Calu3 (cell line): ENCODE data around the gene HDAC4. TPM values are rescaled to one million over a fixed set of nuclear protein-coding genes. Genes with fewer than 3 reads are reported as not detected.

Experiments used
- BruUV-seq: library from RNA; stranded (reverse); fragments of 400-500 nt; replicated peaks from 2 replicates; lab custom pipeline; 2021; lab: Mats Ljungman, UMichigan
- CTCF ChIA-PET: fragments of 300-600 bp; sonication (Branson Sonifier 250); formaldehyde crosslinking; loops from one replicate; lab custom pipeline; 2022; ENCODE audit warnings: antibody characterized with exemption; lab: Charles Lee
- DNase-seq: peaks from one replicate; pipeline ENCODE4 v3.0.0; 2022
- H3K27ac Mint-ChIP-seq: one replicate; pipeline ENCODE4 v1.8.0; 2022; ENCODE audit warnings: mixed read lengths; ENCODE audit not compliant: unreplicated experiment
- H3K27me3 Mint-ChIP-seq: one replicate; pipeline ENCODE4 v1.8.0; 2022; ENCODE audit warnings: mixed read lengths; ENCODE audit not compliant: unreplicated experiment
- H3K36me3 Mint-ChIP-seq: one replicate; pipeline ENCODE4 v1.8.0; 2022; ENCODE audit warnings: mild to moderate bottlenecking, moderate library complexity, mixed read lengths; ENCODE audit not compliant: insufficient read depth, unreplicated experiment
- H3K4me1 Mint-ChIP-seq: one replicate; pipeline ENCODE4 v1.8.0; 2022; ENCODE audit warnings: mild to moderate bottlenecking, low read depth, mixed read lengths; ENCODE audit not compliant: unreplicated experiment
- H3K4me3 Mint-ChIP-seq: one replicate; pipeline ENCODE4 v1.8.0; 2022; ENCODE audit warnings: mild to moderate bottlenecking, low read depth, moderate library complexity, mixed read lengths; ENCODE audit not compliant: unreplicated experiment
- H3K9me3 Mint-ChIP-seq: one replicate; pipeline ENCODE4 v1.8.0; 2022; ENCODE audit warnings: low read depth, mixed read lengths; ENCODE audit not compliant: unreplicated experiment
- intact Hi-C: fragments of 100-400 bp; cut with micrococcal nuclease; formaldehyde crosslinking; loops from one replicate; pipeline ENCODE4 v1.10.0; 2022; ENCODE audit not compliant: unreplicated experiment
- total RNA-seq: library from RNA; stranded (reverse); gene quantifications from 2 replicates; pipeline ENCODE4 v1.2.3, GENCODE V29; 2022
- TF ChIP-seq, protein P1 (sequence below): fragments of 200-600 bp; IDR thresholded peaks from one replicate; pipeline ENCODE4 v1.8.0; 2022; ENCODE audit warnings: antibody characterized with exemption; ENCODE audit not compliant: unreplicated experiment

Gene HDAC4
- total RNA-seq, 1 experiment from 2014 or later, result 39.6 TPM

- intact Hi-C loops, result no loop called here
These were observed 194.0 kb downstream of the HDAC4 start for GRCh38 chr2:239206851-239207250.

DNA sequence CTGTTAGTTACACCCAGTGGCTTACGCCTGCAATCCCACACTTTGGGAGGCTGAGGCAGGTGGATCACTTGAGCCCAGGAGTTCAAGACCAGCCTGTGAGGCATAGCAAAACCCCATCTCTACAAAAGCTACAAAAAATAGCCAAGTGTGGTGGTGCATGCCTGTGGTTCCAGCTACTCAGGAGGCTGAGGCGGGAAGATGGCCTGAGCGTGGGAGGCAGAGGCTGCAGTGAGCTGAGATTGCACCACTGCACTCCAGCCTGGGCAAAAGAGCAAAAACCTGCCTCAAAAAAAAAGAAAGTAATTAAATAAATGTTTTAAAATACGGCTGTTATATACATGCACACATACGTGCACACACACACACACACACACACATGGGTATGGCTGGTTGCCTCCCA, 194.8 kb downstream of the HDAC4 start:
- Mint-ChIP-seq H3K27ac (no peak overlapping the region), H3K27me3 (no peaks in the 10 kb centered on the region), H3K4me3 (no peak overlapping the region), H3K36me3 (no peaks in the 10 kb centered on the region), H3K9me3 (no peaks in the 10 kb centered on the region), H3K4me1 (peaks cover 9% of the 10 kb centered on the region)
- no TSS peak for BruUV-seq
- DNase-seq, result no peak
- intact Hi-C loops, result no loop called here
- CTCF ChIA-PET, result interaction anchor here (0.7 kb wide), 1 partner anchor 428 kb away, joined by 3 read pairs; no protein-coding TSS in a partner anchor
- TF ChIP-seq, protein P1, sequence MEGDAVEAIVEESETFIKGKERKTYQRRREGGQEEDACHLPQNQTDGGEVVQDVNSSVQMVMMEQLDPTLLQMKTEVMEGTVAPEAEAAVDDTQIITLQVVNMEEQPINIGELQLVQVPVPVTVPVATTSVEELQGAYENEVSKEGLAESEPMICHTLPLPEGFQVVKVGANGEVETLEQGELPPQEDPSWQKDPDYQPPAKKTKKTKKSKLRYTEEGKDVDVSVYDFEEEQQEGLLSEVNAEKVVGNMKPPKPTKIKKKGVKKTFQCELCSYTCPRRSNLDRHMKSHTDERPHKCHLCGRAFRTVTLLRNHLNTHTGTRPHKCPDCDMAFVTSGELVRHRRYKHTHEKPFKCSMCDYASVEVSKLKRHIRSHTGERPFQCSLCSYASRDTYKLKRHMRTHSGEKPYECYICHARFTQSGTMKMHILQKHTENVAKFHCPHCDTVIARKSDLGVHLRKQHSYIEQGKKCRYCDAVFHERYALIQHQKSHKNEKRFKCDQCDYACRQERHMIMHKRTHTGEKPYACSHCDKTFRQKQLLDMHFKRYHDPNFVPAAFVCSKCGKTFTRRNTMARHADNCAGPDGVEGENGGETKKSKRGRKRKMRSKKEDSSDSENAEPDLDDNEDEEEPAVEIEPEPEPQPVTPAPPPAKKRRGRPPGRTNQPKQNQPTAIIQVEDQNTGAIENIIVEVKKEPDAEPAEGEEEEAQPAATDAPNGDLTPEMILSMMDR, result no peak

More at GRCh38 chr2:239206851-239207250, 194.0 kb downstream of the HDAC4 start:
- TF ChIP-seq, protein P1, result no peak
- H3K9me3 Mint-ChIP-seq, result no peaks in the 10 kb centered on the region
- DNase-seq, result no peak
- BruUV-seq, result no TSS peak
- CTCF ChIA-PET, result no interaction called here
- no peaks in the 10 kb centered on the region for H3K36me3 Mint-ChIP-seq
- no peak overlapping the region for H3K4me3 Mint-ChIP-seq
- H3K27me3 Mint-ChIP-seq, result no peaks in the 10 kb centered on the region
- H3K4me1 Mint-ChIP-seq, result peaks cover 9% of the 10 kb centered on the region
- no peak overlapping the region for H3K27ac Mint-ChIP-seq

DNA sequence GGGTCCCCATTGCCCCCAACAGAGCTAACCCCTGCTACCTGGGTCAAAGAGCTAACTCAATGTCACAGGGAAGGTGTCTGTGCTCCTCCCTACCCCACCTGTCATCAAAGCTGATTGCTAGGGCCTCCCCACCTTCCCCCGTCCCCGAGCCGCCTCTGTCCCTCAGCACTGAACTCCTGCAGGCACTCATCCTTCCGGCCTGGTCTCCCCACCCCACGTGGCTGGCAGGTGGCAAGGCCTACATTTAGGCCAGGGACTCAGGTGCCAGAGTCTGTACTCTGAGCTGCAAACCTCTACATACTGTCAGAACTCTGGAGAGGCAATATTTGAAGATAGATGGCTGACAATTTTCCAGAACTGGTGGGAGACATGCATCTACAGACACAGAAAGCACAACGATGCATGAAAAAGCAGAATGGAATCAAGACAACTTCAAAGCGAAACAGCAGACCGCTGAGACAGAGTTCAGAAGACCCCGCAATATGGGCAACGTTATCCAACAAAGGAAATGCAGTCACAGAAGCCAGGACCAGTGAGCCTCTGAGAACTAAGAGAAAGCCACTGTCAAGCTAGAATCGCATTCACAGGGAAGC, 195.8 kb downstream of the HDAC4 start:
- H3K27me3 Mint-ChIP-seq, result no peaks in the 10 kb centered on the region
- DNase-seq, result no peak
- TF ChIP-seq, protein P1, result no peak
- no peak overlapping the region for H3K4me3 Mint-ChIP-seq
- no peaks in the 10 kb centered on the region for H3K9me3 Mint-ChIP-seq
- H3K36me3 Mint-ChIP-seq, result no peaks in the 10 kb centered on the region
- H3K4me1 Mint-ChIP-seq, result peaks cover 9% of the 10 kb centered on the region
- BruUV-seq, result no TSS peak
- no peak overlapping the region for H3K27ac Mint-ChIP-seq
- intact Hi-C loops, result no loop called here
- CTCF ChIA-PET, result no interaction called here

DNA sequence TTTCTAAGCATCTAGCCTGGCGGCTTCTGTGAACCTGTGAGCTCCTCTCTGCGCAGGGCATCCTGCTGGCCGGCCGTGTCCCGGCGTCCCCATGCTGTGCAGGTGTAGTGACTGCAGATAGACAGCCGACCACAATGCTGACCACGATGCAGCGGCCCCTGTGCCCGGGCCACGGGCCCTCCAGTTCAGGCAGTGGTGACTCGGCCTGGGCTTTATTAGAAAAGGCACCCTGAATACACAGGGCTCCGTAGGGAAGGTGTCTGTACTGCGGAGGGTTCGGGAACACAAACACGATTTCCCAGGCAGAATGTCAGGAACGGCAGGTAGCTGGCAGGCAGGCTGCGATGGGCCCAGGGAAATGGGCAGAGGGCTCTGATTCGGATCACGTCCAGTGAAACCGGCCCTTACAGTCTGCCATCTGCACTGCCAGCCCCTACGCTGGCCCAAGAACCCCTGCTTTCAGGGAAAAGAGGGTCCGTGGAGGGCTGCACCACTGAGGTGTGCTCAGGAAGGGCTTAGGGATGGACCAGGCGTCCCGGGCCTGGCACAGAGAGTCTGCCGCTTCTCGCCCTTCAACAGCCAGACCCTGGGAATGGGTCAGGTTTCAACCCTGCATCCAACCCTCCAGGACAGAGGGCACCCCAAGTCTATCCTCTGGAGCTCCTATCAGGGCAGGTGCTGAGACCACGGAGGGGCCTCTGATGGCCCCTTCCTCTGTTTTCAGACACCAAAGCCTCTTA, 196.5 kb downstream of the HDAC4 start:
- no peaks in the 10 kb centered on the region for H3K9me3 Mint-ChIP-seq
- intact Hi-C loops, result no loop called here
- TF ChIP-seq, protein P1, result no peak
- peaks cover 9% of the 10 kb centered on the region for H3K4me1 Mint-ChIP-seq
- H3K27ac Mint-ChIP-seq, result no peak overlapping the region
- no peaks in the 10 kb centered on the region for H3K27me3 Mint-ChIP-seq
- H3K36me3 Mint-ChIP-seq, result no peaks in the 10 kb centered on the region
- no peak for DNase-seq
- CTCF ChIA-PET, result no interaction called here
- no peak overlapping the region for H3K4me3 Mint-ChIP-seq
- no TSS peak for BruUV-seq
